K562 (cell line): ENCODE measurements around the gene CHKB. TPM values are rescaled to one million over a fixed set of nuclear protein-coding genes. Genes with fewer than 3 reads are reported as not detected.

Experiments used
- ATAC-seq: fragments of 200-7000 bp; cut with Tn5 transposase; 3 replicates; pipeline ENCODE4 v1.9.1; 2020; ENCODE audit warnings: moderate library complexity
- BruUV-seq: library from RNA; stranded (reverse); fragments of 400-500 nt; replicated peaks from 2 replicates; lab custom pipeline; 2021; lab: Mats Ljungman, UMichigan
- CTCF ChIA-PET: fragments of 300-600 bp; formaldehyde crosslinking; extraction: SDS; loops from one replicate; lab custom pipeline; 2021; ENCODE audit warnings: low intra/inter-chr PET ratio; lab: Yijun Ruan, JAX
- POLR2A ChIA-PET: fragments of 300-600, 350-650 bp; sonication (Branson Sonifier 250); formaldehyde crosslinking; extraction: SDS; loops from one replicate; lab custom pipeline; 2021; ENCODE audit warnings: antibody characterized with exemption, inconsistent platforms; lab: Yijun Ruan, JAX
- DNase-seq, 4 experiments: peaks; one replicate each; pipeline versions ENCODE4 v3.0.0 to v3.0.0-alpha.2; 2011 to 2018; ENCODE audit warnings: low spot score in 3 of 4, mixed read lengths in 3 of 4; ENCODE audit errors: extremely low read depth in 1 of 4
- FAIRE-seq: peaks from 2 replicates; lab custom pipeline; 2011; peaks lifted over from hg19 to GRCh38; lab: Jason Lieb, UNC
- H2AFZ ChIP-seq: 2 replicates; pipeline ENCODE4 v1.6.0; 2011; ENCODE audit warnings: low read depth, low read length, control low read depth, inconsistent platforms
- H3K27ac ChIP-seq: fragments of 200-600 bp; 3 replicates; pipeline ENCODE4 v1.8.0; 2011; ENCODE audit warnings: low read depth, mild to moderate bottlenecking, control low read depth, inconsistent platforms, low read length, moderate library complexity, mixed read lengths; ENCODE audit errors: extremely low read depth
- H3K27me3 ChIP-seq, 2 experiments: fragments of 300-600 bp in 1 of 2; 2 replicates in 1 of 2; 3 replicates in 1 of 2; pipeline versions ENCODE4 v1.6.0 to v1.8.0; 2011; ENCODE audit warnings: inconsistent platforms in 2 of 2, low read length in 2 of 2, mild to moderate bottlenecking in 1 of 2, mixed read lengths in 1 of 2, moderate library complexity in 1 of 2; ENCODE audit not compliant: control insufficient read depth in 2 of 2, insufficient read depth in 2 of 2
- H3K36me3 ChIP-seq: fragments of 300-600 bp; 3 replicates; pipeline ENCODE4 v1.8.0; 2011; ENCODE audit warnings: mild to moderate bottlenecking, low read length, inconsistent platforms; ENCODE audit not compliant: control insufficient read depth, insufficient read depth
- H3K4me1 ChIP-seq, 2 experiments: fragments of 200-600 bp in 1 of 2; replicated peaks in 1 of 2; 2 replicates in 1 of 2; 3 replicates in 1 of 2; pipeline versions ENCODE4 v1.5.1 to v1.8.0; 2011; ENCODE audit warnings: inconsistent platforms in 2 of 2, low read length in 2 of 2, mild to moderate bottlenecking in 1 of 2, mixed read lengths in 1 of 2, moderate library complexity in 1 of 2; ENCODE audit not compliant: control insufficient read depth in 2 of 2, insufficient read depth in 2 of 2
- H3K4me2 ChIP-seq: 2 replicates; pipeline ENCODE4 v1.6.1; 2011; ENCODE audit warnings: low read length, control low read depth, inconsistent platforms, mixed read lengths; ENCODE audit not compliant: insufficient read depth
- H3K4me3 ChIP-seq: fragments of 200-600 bp; sonication (generic), shearing (Covaris generic); 2 replicates; pipeline ENCODE4 v1.5.1; 2016; ENCODE audit warnings: control low read depth, inconsistent platforms
- H3K79me2 ChIP-seq: fragments of 200-600 bp; 3 replicates; pipeline ENCODE4 v1.8.0; 2011; ENCODE audit warnings: low read length, inconsistent platforms; ENCODE audit not compliant: control insufficient read depth, insufficient read depth
- H3K9ac ChIP-seq, 2 experiments: 2 replicates each; pipeline versions ENCODE4 v1.6.0 to v1.6.1; 2011; ENCODE audit warnings: low read depth in 2 of 2, low read length in 2 of 2, control low read depth in 1 of 2, inconsistent platforms in 1 of 2, mild to moderate bottlenecking in 1 of 2, mixed read lengths in 1 of 2; ENCODE audit not compliant: insufficient read depth in 1 of 2
- H3K9me1 ChIP-seq: one replicate; pipeline ENCODE4 v1.6.0; 2011; ENCODE audit warnings: inconsistent platforms, mild to moderate bottlenecking, low read length, moderate library complexity; ENCODE audit not compliant: control insufficient read depth, insufficient read depth
- H3K9me3 ChIP-seq: replicated peaks from 2 replicates; pipeline ENCODE4 v1.5.1; 2011; ENCODE audit warnings: low read depth, low read length, inconsistent platforms; ENCODE audit not compliant: control insufficient read depth, insufficient read depth
- H4K20me1 ChIP-seq: replicated peaks from 2 replicates; pipeline ENCODE4 v1.6.1; 2011; ENCODE audit warnings: low read length, inconsistent platforms, mixed read lengths; ENCODE audit not compliant: control insufficient read depth, insufficient read depth
- CHCHD3 ChIP-seq: fragments of 250-450 bp; sonication (Bioruptor Pico); IDR thresholded peaks from 2 replicates; pipeline ENCODE4 v2.1.2; 2022; ENCODE audit warnings: mild to moderate bottlenecking
- CTCF ChIP-seq, 3 experiments: IDR thresholded peaks in 2 of 3; conservative IDR thresholded peaks in 1 of 3; 2 replicates each; pipeline ENCODE4 v1.5.1; 2011 to 2012; ENCODE audit warnings: low read length in 3 of 3, mild to moderate bottlenecking in 3 of 3, control low read depth in 2 of 3, improper control_type of control experiment in 1 of 3, inconsistent platforms in 1 of 3, low read depth in 1 of 3, mixed read lengths in 1 of 3, moderate library complexity in 1 of 3; ENCODE audit not compliant: insufficient read depth in 2 of 3
- NR0B1 ChIP-seq: fragments of 450-650 bp; IDR thresholded peaks from one replicate; pipeline ENCODE4 v1.6.1; 2018; ENCODE audit warnings: mild to moderate bottlenecking, moderate library complexity; ENCODE audit not compliant: partially characterized antibody
- ZBTB33 ChIP-seq: sonication (generic); formaldehyde crosslinking; IDR thresholded peaks from 2 replicates; pipeline ENCODE4 v1.8.1; 2023; ENCODE audit warnings: mild to moderate bottlenecking, missing genetic modification reagents
- WGBS: fragments of 100-300 bp; shearing (Covaris generic); methylation state at CpG from one replicate; pipeline ENCODE4 v1.1.6; 2016; ENCODE audit warnings: low coverage, mixed read lengths; ENCODE audit not compliant: insufficient coverage; ENCODE audit errors: missing lambda C conversion rate; 5-methylcytosine and 5-hydroxymethylcytosine counted together
- in situ Hi-C: fragments of 300-500 bp; cut with MboI; formaldehyde crosslinking; loops from 4 replicates; pipeline ENCODE4 v1.15.0; 2018; ENCODE audit warnings: inconsistent platforms, mixed read lengths
- intact Hi-C: fragments of 100-400 bp; cut with micrococcal nuclease; formaldehyde crosslinking; loops from 2 replicates; pipeline ENCODE4 v1.14.2; 2022
- polyA plus RNA-seq, 8 experiments: library from polyadenylated mRNA; depleted of rRNA in 4 of 8; stranded (reverse) in 5 of 8; unstranded in 3 of 8; fragments of >200 nt; fragmentation: Nextera tagmentation in 2 of 8; fragmentation: Illumina TruSeq in 1 of 8; extraction: Ambion mirVana in 2 of 8; extraction: Trizol in 1 of 8; gene quantifications; 2 replicates each; pipeline versions ENCODE4 v1.2.1 to v1.2.3, GENCODE V29; 2011 to 2014; ENCODE audit warnings: inconsistent platforms in 1 of 8, missing spikeins in 1 of 8
- total RNA-seq, 7 experiments: library from RNA; depleted of rRNA in 6 of 7; stranded (reverse); fragments of >200 nt in 6 of 7; fragmentation: Illumina TruSeq in 2 of 7; extraction: Trizol in 2 of 7; gene quantifications; 2 replicates each; pipeline versions ENCODE4 v1.2.1 to v1.2.3, GENCODE V29; 2011 to 2021; ENCODE audit warnings: low replicate concordance in 1 of 7

Gene CHKB
- total and polyA plus RNA-seq, 9 of the 15 experiments (the other 6 are each of a cell fraction or from before 2014, with no cell fraction given) = 2.7 to 31.0 (median 11.0) TPM

- TF ChIP-seq NR0B1 (no peak), CTCF (IDR thresholded peaks at IDR 0.05 in 2 of 3, conservative IDR thresholded peaks at IDR 0.05 in 1 of 3; ENCODE audit: insufficient read depth in 2 of 3, low read depth in 1 of 3, low read length in 3 of 3) (peak; percentile 21 to 31 (median 23); a peak in 3 of 6 replicates), CHCHD3 (CRISPR knock-in tag) (no peak), ZBTB33 (CRISPR knock-in tag) (peak; percentile 98)
- intact Hi-C loops = no loop called here
- POLR2A ChIA-PET = interaction anchor here (0.7 to 1.1 kb wide), 2 partner anchors 11 to 56 kb away, joined by 3 to 5 read pairs; no protein-coding TSS in a partner anchor
- H3K4me1 ChIP-seq = peaks cover 13 to 43% of the 10 kb centered on the region in 2 experiments; a peak in 4 of 5 replicates
- no peaks in the 10 kb centered on the region for H3K36me3 ChIP-seq
- 88% methylated on average over 11 of the region's 27 CpGs for WGBS
- no peak for FAIRE-seq
- no peak overlapping the region for H3K9ac ChIP-seq
- no peak for ATAC-seq
- H3K79me2 ChIP-seq = no peaks in the 10 kb centered on the region; the same call in 2 of the 3 replicates
- no peak overlapping the region for H3K27ac ChIP-seq
- CTCF ChIA-PET = no interaction called here
- no peak overlapping the region for H3K4me2 ChIP-seq
- no peak overlapping the region for H3K4me3 ChIP-seq
- DNase-seq = no peak
- in situ Hi-C loops = no loop called here
- no TSS peak for BruUV-seq
- H3K27me3 ChIP-seq = no peaks in the 10 kb centered on the region
- H4K20me1 ChIP-seq = no peaks in the 10 kb centered on the region
- H3K9me3 ChIP-seq = no peaks in the 10 kb centered on the region
- H2AFZ ChIP-seq = no peak overlapping the region
- H3K9me1 ChIP-seq = no peaks in the 10 kb centered on the region
Measured at GRCh38 chr22:50625568-50626313, 43.1 kb upstream of the CHKB start.
